Measurements from ENCODE around the gene NLK.

The NLK gene

DNA sequence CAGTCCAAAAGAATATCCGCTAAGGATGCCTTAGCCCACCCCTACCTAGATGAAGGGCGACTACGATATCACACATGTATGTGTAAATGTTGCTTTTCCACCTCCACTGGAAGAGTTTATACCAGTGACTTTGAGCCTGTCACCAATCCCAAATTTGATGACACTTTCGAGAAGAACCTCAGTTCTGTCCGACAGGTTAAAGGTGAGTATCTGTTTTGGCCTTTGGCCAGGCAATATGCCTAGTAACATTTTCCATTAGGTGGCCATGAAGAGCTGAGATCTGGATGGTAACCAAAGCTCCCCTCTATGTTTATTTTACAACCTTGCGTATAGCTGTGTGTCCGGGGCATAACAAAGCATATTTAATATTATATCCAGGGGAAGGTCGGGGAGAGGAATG, 148.5 kb downstream of the NLK start:
- POLR2A ChIA-PET (ENCODE audit: low non-redundant PET), result no interaction called here
- TF ChIP-seq, protein P1, sequence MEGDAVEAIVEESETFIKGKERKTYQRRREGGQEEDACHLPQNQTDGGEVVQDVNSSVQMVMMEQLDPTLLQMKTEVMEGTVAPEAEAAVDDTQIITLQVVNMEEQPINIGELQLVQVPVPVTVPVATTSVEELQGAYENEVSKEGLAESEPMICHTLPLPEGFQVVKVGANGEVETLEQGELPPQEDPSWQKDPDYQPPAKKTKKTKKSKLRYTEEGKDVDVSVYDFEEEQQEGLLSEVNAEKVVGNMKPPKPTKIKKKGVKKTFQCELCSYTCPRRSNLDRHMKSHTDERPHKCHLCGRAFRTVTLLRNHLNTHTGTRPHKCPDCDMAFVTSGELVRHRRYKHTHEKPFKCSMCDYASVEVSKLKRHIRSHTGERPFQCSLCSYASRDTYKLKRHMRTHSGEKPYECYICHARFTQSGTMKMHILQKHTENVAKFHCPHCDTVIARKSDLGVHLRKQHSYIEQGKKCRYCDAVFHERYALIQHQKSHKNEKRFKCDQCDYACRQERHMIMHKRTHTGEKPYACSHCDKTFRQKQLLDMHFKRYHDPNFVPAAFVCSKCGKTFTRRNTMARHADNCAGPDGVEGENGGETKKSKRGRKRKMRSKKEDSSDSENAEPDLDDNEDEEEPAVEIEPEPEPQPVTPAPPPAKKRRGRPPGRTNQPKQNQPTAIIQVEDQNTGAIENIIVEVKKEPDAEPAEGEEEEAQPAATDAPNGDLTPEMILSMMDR (conservative IDR thresholded peaks at IDR 0.05; ENCODE audit: low read depth), result no peak
- no peak for DNase-seq (ENCODE audit: low spot score)
- CTCF ChIA-PET, result no interaction called here
- no peak overlapping the region for H3K27ac ChIP-seq

DNA sequence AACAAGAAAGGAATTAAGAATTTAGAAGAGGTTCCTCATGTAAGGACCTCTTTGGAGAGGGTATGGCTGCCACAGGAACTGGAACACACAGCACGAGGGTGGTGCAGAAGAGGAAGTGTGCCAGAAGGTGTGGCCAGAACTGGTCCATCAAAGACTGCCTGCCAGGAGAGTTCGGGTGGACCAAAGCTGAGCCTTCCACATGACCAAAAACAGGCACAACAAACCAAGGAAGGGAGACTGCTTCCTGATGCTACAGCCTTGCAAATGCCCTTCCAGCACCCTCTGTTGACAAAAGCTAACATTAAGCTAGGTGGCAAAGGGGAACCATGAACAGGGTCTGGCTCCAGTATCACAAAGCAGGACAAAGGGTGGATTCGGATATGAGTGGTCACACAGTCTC, 150.8 kb downstream of the NLK start:
- POLR2A ChIA-PET (ENCODE audit: low non-redundant PET), result no interaction called here
- CTCF ChIA-PET, result no interaction called here
- no peak overlapping the region for H3K27ac ChIP-seq
- no peak for DNase-seq (ENCODE audit: low spot score)
- TF ChIP-seq, protein P1 (conservative IDR thresholded peaks at IDR 0.05; ENCODE audit: low read depth), result no peak

DNA sequence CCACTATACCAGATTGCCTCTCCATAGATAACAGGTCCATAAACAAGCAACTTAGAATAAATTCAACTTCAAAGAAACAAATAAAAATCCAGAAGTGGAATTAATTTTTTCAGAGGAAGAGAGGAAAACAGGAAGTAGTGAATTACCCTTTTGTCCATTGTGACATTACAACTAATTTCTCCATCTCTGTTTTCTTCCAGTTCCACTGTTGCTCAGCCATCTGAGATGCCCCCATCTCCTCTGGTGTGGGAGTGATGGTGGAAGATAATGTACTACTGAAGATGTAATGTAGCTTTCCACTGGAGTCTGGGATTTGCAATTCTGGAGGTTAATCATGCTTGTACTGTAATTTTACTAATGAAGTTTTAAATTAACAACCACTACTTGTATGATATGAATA, 151.9 kb downstream of the NLK start:
- DNase-seq (ENCODE audit: low spot score), result no peak
- POLR2A ChIA-PET (ENCODE audit: low non-redundant PET), result no interaction called here

DNA sequence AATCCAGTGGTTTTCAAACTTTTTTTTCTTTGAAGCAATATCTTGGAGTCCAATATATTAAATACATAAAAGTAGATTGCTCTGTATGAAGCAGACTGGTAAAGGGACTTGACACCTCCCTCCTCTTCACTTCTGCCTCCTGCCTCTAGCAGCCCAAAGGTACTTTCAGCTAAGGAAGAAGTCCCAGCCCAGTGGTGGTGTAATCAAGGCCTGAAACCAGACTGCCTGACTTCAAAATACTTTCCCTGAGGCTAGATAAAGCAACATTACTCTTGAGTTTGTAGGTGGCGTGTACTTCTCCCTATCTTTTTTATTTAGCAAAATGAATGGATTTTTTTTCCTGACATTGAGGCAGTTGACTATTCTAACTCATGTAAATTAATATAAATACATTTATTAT, 154.2 kb downstream of the NLK start:
- POLR2A ChIA-PET (ENCODE audit: low non-redundant PET), result interaction anchor here (0.6 kb wide), 1 partner anchor 808 kb away, joined by 4 read pairs; no protein-coding TSS in a partner anchor
- DNase-seq (ENCODE audit: low spot score), result no peak
- TF ChIP-seq, protein P1 (conservative IDR thresholded peaks at IDR 0.05; ENCODE audit: low read depth), result no peak
- CTCF ChIA-PET, result interaction anchor here (0.7 kb wide), 1 partner anchor 8 kb away, joined by 3 read pairs; no protein-coding TSS in a partner anchor
- H3K27ac ChIP-seq, result no peak overlapping the region

More for the DNA sequence above, 151.9 kb downstream of the NLK start:
- H3K27ac ChIP-seq, result no peak overlapping the region
- CTCF ChIA-PET, result no interaction called here
- TF ChIP-seq, protein P1 (conservative IDR thresholded peaks at IDR 0.05; ENCODE audit: low read depth), result no peak

DNA sequence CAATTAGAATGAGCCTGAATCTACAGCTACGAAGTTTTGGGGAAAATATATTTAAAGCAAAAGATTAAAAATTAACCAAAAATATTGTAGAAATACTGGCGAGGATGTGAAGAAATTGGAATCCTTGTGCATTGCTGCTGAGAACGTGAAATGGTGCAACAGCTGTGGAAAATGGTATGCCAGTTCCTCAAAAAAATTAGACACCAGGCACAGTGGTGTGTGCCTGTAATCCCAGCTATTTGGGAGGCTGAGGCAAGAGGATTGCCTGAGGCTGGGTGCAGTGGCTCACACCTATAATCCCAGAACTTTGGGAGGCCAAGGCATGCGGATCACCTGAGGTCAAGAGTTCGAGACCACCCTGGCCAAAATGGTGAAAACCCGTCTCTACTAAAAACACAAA, 156.6 kb downstream of the NLK start:
- no peak overlapping the region for H3K27ac ChIP-seq
- TF ChIP-seq, protein P1 (conservative IDR thresholded peaks at IDR 0.05; ENCODE audit: low read depth), result no peak
- ChIA-PET CTCF (no interaction called here), POLR2A (ENCODE audit: low non-redundant PET) (no interaction called here)
- DNase-seq (ENCODE audit: low spot score), result no peak

DNA sequence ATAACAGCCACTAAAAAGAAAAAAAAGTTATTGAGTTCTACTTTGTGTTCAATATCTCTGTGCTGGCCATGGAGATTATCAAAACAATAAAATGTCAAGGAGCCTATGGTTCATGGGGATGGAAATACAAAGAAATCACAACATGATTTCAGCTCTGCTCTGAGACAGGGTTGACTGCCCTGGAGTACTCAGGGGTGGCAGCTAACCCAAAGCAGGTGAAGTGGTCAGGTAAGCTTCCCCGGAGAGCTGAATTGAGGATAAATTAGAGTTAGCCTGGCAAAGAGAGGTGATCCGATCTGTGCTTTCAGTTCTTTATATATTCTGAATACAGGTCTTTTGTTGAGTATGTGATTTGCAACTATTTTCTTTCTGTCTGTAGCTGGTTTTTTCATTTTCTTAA, 157.3 kb downstream of the NLK start:
- TF ChIP-seq, protein P1 (conservative IDR thresholded peaks at IDR 0.05; ENCODE audit: low read depth), result no peak
- POLR2A ChIA-PET (ENCODE audit: low non-redundant PET), result interaction anchor here (0.6 kb wide), 1 partner anchor 133 kb away, joined by 3 read pairs; no protein-coding TSS in a partner anchor
- H3K27ac ChIP-seq, result no peak overlapping the region
- no peak for DNase-seq (ENCODE audit: low spot score)
- CTCF ChIA-PET, result no interaction called here

DNA sequence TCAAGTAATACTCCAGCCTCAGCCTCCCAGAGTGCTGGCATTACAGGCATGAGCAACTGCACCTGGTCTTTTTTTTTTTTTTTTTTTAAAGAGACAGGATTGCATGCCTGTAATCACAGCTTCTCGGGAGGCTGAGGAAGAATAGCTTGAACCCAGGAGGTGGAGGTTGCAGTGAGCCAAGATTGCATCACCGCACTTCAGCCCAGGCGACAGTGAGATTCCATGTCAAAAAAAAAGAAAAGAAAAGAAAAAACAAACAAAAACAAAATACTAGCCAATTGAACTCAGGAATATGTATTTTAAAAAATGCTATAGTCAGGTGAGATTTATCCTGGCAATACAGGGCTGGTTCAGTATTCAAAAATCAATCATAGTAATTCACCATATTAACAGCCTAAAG, 158.8 kb downstream of the NLK start:
- H3K27ac ChIP-seq, result no peak overlapping the region
- TF ChIP-seq, protein P1 (conservative IDR thresholded peaks at IDR 0.05; ENCODE audit: low read depth), result no peak
- CTCF ChIA-PET, result no interaction called here
- POLR2A ChIA-PET (ENCODE audit: low non-redundant PET), result no interaction called here
- DNase-seq (ENCODE audit: low spot score), result no peak
